DLD1 (cell line): Measurements from ENCODE around the gene NELL1.
"Not testable (repeated sequence)": the region's sequence is repeated elsewhere in the genome, so short reads cannot be mapped to it uniquely, and the experiment has no call there.

Experiments
- in situ Hi-C: cut with HindIII; loops from 2 replicates; pipeline ENCODE4 v1.10.0; 2017; ENCODE audit warnings: low sequenced_read_pairs

The NELL1 gene

DNA sequence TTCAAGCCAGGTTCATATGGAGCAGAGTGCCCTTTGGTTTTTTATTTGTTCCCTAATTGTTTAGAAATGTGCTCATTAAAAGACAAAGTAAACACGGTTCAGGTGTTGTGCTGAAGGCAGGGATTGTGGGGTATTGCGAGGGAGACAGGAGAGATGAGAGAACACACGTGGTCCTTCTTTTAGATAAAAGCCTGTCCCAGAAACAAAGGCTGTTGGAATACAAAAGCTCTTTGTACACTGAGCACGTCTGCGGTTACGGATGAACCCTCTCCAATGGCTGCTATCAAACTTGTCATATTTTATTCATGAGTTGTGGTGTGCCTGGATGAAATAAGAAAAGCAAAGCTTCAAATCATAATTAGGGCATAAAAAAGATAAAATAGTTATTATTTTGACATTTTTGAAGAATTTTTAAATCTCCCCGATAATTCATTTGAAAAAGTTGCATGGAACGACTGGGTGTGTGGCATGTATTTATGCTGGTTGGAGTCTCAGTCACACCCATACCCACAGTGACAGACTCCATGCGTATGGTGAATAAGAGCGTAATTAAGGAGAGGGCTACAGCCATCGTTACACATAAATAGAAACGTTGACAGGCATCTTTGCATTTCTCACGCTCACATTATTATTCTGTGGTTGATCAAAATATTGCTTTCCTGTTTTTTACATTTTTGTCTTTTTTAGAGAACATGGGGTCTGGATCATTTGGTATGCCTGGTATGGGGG, 92.9 kb downstream of the NELL1 start:
- in situ Hi-C loops = no loop called here

DNA sequence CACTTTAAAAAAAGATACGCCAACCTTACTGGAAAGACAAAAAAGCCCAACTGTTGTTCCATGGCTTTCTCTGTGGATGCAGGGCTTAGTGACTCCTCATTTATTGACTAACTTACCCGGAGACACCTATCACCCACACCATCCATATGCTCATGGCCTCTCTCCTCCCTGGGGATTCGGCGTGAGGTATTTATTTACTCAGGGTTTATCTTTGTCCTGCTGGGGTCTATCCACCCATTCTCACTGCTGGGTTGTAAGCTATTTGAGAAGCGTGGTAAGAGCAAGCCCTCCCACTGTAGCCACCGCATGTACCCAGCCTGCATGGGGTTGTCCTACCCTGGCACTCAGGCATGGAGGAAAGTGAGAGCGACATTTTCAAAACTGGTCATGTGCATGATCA, 93.6 kb downstream of the NELL1 start:
- in situ Hi-C loops = no loop called here

DNA sequence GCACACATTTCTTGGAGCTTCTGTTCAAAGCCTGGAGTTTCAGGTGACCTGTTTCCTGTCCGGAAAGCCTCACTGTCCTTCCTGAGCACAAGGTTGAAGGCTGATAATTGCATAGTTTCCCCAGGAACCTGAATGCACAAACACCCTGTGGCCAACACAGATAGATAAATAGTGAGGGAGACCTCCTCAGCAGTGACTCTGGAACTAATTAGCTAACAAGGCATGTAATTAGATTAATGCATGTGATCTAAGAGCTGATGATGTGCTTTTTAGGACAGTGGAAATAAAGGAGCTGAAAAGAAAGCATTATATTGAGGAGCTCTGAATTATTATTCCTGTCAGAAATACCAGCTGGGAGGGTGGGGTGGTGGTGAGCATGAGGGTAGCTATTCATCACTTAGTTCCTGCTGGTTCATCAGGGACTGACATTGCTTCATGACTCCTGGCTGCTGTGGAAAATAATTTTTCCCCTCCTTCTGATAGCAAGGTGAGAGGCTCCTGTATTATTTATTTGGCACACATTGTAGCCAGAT, 101.1 kb downstream of the NELL1 start:
- in situ Hi-C loops = no loop called here

DNA sequence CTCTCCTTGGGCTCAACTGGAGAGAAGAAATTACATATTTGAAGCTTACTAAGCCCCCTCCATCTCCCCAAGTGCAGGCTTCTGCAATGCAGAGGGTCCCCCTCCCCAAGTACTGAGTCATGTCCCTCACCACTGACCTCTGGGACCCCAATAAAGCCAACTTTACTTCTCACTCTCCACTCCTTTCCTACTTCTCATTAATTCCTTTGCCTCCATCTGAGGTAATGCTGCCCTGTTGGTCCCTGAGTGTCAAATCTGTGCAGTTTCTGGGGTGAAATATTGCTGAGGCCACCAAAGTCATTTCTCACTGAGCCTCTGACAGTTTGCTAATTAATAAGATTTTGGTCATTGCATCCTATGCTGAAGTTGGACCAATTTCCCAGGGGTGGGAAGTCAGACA, 101.6 kb downstream of the NELL1 start:
- in situ Hi-C loops = no loop called here

DNA sequence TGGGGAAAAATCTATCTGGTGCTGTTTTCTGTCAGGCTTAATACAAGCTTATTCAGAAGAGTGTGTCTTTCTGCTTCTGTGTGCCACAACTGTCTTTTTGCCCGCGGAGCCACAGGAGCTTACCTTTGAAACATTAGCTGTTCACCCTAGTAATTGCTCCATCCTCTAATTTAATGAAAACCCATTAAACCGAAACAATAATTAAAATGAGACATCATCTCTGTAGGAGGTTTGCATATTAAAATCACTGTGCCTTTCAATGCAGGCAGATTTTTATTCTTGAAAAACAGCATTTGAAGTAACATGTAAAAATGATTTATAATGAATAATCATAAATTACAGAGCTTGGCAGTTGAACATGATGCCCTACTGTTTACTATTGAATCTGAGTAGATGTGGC, 102.3 kb downstream of the NELL1 start:
- in situ Hi-C loops = no loop called here

DNA sequence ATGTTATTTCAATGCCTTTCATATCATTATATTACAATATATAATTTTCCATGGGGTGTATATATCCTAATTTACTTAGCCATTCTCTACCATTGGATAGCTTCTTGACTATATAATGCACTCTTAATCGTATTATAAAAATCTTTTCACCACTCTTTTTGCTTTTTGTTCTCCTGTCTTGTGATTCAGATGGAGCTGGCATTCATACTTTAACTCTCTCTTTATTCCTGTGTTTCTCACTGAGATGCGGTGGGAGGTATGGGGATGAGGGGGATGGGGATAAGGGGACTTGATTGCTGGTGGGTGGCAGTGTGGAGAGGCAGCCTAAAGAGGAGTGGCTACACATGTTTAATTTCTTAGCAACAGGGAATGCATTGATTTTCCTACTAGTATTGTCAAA, 105.9 kb downstream of the NELL1 start:
- in situ Hi-C loops = no loop called here

DNA sequence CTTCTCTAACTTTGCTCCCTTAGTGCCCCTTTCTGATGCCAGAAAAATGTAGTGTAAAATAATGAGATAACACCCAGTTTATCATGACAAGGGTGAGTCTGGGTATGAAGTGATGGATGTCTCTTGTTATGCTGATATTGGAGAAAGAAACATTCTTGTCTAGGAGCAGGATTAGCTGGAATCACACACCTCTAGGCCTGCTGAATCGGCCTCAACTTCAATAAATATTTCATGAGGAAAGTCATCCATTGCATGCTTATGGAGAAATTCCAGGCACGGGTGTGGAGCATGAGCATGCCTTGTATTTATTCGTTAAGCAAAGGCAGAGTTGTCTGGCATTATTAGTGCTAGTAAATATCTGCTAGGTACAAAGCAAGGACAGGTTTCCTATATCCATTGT, 113.4 kb downstream of the NELL1 start:
- in situ Hi-C loops = no loop called here

DNA sequence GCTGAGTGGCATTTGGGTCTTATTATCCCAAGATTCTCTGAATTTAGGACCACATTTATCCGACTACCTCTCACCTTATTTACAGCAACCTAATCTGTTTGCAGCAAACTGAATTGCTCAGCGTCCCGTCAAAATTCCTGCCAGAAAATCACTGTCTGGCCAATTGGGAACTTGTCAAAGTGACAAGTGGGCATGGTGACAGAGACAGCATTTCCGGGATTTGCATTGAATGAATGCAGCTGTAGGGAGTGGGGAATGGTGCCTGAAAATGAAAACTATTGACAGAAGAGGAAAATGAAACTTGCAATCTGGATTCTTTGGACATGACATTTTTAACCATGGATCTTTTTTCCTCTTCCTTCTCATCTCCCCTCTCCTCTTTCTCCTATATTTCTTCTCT, 113.8 kb downstream of the NELL1 start:
- in situ Hi-C loops = no loop called here

DNA sequence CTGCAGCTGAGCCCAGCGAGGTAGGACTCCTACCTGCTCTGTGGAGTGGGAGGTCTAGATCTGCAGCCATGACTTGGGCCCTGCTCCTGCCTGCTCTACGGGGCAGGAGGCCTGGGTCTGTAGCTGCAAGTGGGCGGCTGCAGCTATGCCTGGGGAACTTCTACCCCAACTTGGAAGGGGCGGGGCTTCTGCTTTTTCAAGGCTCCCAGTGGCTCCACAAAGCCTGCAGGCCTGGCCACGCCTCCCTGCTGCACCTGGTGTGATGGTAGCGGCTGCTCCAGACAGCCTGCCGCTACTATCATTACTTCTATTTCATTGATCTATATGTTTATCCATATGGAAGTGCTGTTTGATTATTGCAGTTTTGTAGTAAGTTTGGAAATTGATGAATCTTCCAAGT, 121.2 kb downstream of the NELL1 start:
- in situ Hi-C loops = no loop called here

DNA sequence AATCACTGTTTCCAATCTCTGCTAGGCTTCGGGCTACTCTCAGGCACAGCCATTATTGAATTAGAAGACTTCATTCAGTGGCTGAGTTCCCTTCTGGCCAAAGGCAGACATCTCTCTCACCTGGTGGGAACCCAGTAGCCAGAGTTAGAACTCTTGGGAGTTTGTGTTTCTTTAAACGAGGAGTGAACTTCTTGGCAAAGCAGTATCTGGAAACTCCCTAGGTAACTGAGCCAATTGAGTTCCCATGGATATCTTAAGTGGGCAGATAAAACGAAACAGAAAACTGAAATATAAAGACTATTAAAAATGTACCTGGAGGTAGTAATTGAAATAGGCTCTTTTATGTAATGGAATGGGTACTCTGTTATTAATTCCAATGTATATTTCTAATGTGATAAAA, 125.6 kb downstream of the NELL1 start:
- in situ Hi-C loops = no loop called here

DNA sequence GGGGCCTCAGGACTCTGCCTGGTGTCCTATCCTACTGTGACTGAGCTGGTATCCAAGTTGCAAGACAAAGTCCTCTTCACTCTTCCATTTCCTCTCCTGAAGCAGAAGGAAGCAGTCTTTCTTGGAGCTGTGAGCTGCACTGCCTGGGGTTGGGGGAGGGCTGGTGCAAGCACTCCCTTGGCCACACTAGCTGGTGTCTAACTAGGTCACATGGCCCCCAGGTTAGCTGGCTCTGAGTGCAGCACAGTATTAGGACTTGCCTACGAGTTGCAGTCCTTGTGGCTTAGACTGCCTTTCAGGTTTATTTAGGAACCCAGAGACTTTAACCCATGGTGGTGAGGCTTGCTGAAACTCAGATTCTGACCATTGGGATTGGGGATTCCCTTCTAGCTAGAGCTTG, 138.9 kb downstream of the NELL1 start:
- in situ Hi-C loops = no loop called here

DNA sequence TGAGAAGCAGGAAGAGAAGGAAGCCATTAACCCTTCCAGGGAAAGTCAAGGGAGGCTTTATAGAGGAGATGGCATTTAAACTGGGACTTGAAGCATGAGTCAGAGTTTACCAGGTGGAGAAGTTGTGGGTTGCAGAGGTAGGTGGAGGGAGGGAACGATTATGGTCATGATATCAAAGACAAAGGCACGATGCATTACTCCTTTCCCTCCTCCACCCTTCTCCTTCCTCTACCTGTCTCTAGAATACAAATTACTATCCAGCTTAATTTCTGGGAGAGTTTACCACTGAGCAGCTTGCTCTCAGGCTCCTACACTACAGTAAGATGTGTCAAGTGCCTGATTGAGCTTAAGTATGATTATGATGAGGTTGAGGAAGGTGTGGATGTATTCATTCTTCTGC, 151.7 kb downstream of the NELL1 start:
- in situ Hi-C loops = no loop called here

DNA sequence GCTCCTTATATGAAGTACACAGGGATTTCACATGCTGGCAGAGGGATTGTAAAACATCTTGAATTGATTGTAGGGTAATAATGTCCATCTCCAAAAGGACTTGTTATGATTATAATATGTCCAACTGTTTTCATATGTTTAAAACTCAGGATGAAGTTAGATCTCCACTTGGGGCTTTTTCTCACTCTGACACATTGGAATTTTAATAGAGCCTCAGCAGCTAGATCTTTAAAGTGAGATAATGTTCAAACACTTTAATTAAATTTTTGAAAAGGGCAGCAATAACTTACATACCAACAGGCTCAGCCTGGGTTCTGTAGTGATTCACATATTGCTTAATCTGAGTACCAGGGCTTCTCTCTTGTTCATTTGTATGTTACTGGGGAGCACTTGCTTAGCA, 152.1 kb downstream of the NELL1 start:
- in situ Hi-C loops = no loop called here

DNA sequence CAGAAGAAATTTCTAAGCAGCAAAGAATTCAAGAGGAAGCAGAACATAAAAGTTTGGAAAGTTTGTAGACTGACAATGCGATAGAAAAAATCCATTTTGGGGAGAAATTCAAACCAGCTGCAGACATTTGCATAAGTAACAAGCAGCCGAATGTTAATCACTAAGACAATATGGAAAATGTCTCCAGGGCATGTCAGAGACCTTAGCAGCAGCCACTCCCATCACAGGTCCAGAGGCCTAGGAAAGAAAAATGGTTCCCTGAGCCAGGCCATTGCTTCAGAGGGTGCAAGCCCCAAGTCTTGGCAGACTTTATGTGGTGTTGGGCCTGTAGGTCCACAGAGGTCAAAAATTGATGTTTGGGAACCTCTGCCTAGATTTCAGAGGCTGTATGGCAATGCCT, 155.4 kb downstream of the NELL1 start:
- in situ Hi-C loops = no loop called here

DNA sequence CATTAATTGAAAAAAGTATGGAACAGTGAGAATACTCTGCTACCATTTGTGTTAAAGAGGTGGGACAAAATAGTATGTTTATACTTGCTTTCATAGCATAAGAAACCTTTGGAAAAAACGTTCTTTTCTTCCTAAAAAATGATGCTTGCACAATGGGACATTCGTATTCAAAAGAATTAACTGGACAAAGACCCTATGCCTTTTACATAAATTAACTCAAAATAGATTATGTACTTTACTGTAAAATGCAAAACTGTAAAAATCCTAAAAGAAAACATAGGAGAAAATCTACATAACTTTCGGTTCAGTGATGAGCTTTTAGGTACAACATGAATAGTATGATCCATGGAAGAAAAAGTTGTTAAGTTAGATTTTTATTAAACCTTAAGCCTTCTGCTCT, 166.2 kb downstream of the NELL1 start:
- in situ Hi-C loops = no loop called here

DNA sequence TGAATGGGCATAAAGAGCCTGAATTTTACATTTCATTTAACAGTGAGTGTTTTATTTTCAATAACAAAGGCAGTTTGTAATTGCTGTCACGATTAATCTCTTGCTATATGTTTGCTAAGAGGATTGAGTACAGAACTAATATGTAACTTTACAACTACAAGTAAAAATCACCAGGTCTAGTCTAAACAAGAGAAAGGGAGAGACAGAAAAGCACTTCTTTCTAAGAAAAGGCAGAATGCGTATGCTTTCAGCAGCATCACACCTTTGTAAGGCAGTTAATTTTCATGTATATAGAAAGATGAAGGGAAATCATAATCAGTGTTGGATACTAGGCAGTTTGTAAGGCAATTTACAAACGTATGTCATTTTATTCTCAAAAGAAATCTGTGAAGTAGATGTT, 169.8 kb downstream of the NELL1 start:
- in situ Hi-C loops = no loop called here

DNA sequence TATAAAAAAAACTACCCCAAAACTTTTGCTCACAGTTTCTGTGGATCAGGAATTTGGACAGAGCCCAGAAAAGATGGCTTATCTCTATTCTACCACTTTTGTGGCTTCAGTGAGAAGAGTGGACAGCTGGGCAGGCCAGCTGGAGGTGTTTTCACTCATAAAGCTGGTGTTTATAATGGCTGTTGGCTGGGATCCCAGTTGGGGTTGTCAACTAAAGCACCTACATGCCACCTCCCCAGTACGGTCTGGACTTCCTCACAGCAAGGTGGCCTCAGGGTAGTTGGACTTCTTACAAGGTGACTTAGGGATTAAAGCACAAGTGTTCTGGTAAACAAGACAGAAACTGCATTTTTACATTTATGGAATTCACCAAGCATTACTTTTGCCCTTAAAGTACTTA, 171.0 kb downstream of the NELL1 start:
- in situ Hi-C loops = no loop called here

DNA sequence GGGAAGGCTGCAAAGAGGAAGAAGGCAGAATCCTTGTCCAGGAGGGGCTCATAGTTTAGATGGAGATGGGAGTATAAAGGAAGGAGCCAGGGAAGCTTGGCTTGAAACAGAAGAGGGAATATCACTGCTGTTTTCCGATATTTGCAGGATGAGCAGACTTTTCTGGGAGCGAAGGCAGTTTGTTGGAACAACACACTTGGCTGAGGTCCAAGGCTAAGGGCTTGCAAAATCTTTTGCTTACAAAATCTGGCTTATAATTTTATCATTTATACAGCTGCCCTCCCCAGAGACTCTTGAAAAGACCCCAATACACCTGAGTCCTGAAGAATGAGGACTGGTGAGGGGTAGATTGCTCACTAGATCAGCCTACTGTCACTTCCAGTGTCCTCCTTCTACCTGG, 174.8 kb downstream of the NELL1 start:
- in situ Hi-C loops = no loop called here

DNA sequence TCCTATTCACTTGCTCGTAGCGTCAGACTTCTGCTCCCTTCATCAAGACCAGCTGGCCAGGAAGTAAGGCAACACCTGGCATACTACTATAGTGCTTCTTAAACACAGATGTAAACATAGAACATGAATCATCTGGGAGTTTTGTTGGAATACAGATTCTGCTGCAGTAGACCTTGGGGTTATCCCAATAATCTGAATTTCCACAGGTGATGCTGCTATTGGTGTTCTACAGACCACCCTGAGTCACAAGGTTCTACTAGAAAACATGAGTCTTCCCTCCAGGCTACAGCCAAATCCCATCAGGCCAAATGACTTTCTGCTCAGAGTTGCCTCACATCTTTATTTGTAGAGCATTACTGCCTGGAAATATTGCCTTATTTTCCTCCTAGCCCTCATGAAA, 175.2 kb downstream of the NELL1 start:
- in situ Hi-C loops = no loop called here

DNA sequence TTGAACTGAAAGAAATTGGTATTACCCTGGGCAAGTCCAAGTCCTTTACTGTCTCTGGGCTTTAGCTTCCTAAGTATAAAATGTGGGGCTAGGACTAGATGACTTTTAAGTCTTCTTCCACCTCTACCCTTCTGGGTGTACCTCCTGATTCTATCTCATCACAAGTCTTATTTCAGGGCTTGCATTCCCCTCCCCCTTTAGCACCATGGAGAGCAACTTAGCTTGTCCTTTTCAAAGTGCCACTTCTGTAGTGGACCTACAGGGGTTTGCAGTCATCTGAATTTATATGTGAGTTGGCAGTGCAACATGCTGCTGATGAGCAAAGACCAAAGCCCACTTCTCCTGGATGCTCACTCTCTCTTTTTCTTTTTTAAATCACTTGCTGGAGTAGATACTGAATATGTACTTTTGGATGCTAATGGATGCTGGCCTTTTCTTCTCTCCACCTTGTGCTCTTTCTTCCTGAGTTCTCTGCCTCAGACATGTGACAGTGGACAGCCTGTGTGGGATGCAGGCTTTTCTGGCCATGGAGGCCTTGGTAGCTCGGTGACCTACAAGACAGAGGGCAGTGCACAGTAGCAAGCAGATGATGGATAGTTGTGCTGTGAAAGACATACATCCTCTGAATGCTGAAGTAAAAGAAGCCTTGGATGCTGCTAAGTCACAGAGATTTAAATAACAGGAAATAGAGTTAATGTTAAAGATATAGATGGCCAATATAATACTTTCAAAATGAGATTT, 185.0 kb downstream of the NELL1 start:
- in situ Hi-C loops = no loop called here

DNA sequence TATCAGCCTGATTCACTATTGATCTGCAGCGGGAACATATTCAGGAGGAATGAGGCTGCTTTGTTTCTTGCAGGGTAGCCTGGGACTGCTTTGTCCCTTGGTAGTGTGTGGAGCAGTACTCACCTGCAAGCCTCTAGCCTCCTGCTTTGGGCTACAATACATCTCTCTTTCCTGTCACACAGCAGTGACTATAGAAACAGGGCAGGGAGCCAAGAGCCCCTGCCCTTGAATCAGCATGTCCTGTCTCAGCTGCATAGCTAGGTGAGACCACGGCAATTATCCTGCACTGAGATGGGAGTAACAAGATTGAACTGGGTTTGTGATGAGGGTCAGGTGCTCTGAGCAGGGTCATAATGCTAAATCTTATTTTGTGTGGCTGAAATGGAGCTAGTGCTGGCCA, 191.9 kb downstream of the NELL1 start:
- in situ Hi-C loops = no loop called here

DNA sequence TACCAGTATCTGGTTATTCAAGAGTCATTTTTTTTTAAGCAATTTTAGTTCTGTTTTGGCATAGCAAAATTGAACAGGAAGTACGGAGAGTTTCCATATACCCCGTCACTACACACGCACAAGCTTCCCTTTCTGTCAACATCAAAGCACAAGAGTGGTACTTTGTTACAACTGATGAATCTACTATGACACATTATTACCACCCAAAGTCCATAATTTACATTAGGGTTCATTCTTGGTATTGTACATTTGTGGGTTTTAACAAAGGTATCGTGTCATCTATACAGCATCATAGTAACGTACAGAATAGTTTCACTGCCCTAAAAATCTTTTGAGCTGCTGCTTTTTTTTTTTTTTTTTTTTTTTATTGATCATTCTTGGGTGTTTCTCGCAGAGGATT, 192.9 kb downstream of the NELL1 start:
- in situ Hi-C loops = not testable (repeated sequence)
